Urinary bladder (tissue), 4 donors: ENCODE measurements around the gene PRPF18. TPM values are rescaled to one million over a fixed set of nuclear protein-coding genes. Genes with fewer than 3 reads are reported as not detected.
A peak's percentile ranks its signal among the peaks of the same experiment; 100 is the strongest.
"Not testable (repeated sequence)": the region's sequence is repeated elsewhere in the genome, so short reads cannot be mapped to it uniquely, and the experiment has no call there.

Experiments
- DNase-seq: peaks from one replicate; pipeline ENCODE4 v3.0.0-alpha.2; 2015; ENCODE audit errors: extremely low spot score
- H3K27ac ChIP-seq: one replicate; pipeline ENCODE4 v1.5.1; 2013; ENCODE audit warnings: low read depth, mild to moderate bottlenecking, moderate library complexity
- H3K36me3 ChIP-seq: one replicate; pipeline ENCODE4 v1.6.1; 2013; ENCODE audit warnings: mild to moderate bottlenecking, moderate library complexity; ENCODE audit not compliant: insufficient read depth
- H3K4me1 ChIP-seq: one replicate; pipeline ENCODE4 v1.6.1; 2013; ENCODE audit warnings: mild to moderate bottlenecking, moderate library complexity; ENCODE audit not compliant: insufficient read depth
- H3K4me3 ChIP-seq: one replicate; pipeline ENCODE4 v1.5.1; 2013; ENCODE audit warnings: low read depth, low read length
- WGBS: extraction: QIAGEN DNeasy Blood & Tissue Kit; methylation state at CpG from one replicate; pipeline ENCODE4 v1.1.7; 2013; 5-methylcytosine and 5-hydroxymethylcytosine counted together
- polyA plus RNA-seq: library from polyadenylated mRNA; stranded (reverse); fragments of 200-250 nt; gene quantifications from one replicate; pipeline ENCODE4 v1.2.3, GENCODE V29; 2013
- total RNA-seq: library from RNA; depleted of rRNA; stranded (reverse); fragments of >200 nt; gene quantifications from one replicate; pipeline ENCODE4 v1.2.3, GENCODE V29; 2014
- donor health status: healthy with polysubstance abuse.
- donor health status: healthy.

The PRPF18 gene
- 44.4 TPM for total RNA-seq
- 17.4 TPM for polyA plus RNA-seq

- H3K36me3 ChIP-seq: no peaks in the 10 kb centered on the region
- H3K4me1 ChIP-seq: no peaks in the 10 kb centered on the region
- peak; percentile 87 for DNase-seq
- H3K27ac ChIP-seq: no peak within 1 kb of the TSS
- H3K4me3 ChIP-seq: peak within 1 kb of the TSS; percentile 93
- under 1% methylated on average over 38 of the region's 38 CpGs for whole genome bisulfite sequencing
Observed at GRCh38 chr10:13586676-13587355, at the start of gene PRPF18. PRPF18 (plus strand) TSS chr10:13586965; CDS start chr10:13587087, 122 bp downstream.

- H3K4me3 ChIP-seq, H3K36me3 ChIP-seq, H3K27ac ChIP-seq, DNase-seq, H3K4me1 ChIP-seq: not testable (repeated sequence)
- WGBS: 69% methylated on average over 9 of the region's 9 CpGs
Observed at GRCh38 chr10:13537985-13538384, 48.8 kb upstream of the PRPF18 start.

- 85% methylated on average over 5 of the region's 5 CpGs for WGBS
- Histone ChIP-seq H3K27ac (no peak overlapping the region), H3K36me3 (no peaks in the 10 kb centered on the region), H3K4me1 (no peaks in the 10 kb centered on the region), H3K4me3 (no peak overlapping the region)
- DNase-seq: no peak
Observed at GRCh38 chr10:13542533-13542932, 44.2 kb upstream of the PRPF18 start.

- Histone ChIP-seq H3K27ac (no peak overlapping the region), H3K4me1 (peaks cover 2% of the 10 kb centered on the region), H3K4me3 (no peak overlapping the region), H3K36me3 (no peaks in the 10 kb centered on the region)
- no peak for DNase-seq
- whole genome bisulfite sequencing: 61% methylated on average over 2 of the region's 2 CpGs
Observed at GRCh38 chr10:13550802-13551201, 36.0 kb upstream of the PRPF18 start.

- no peaks in the 10 kb centered on the region for H3K36me3 ChIP-seq
- H3K4me1 ChIP-seq: no peaks in the 10 kb centered on the region
- 55% methylated on average over 2 of the region's 2 CpGs for WGBS
- H3K27ac ChIP-seq: no peak overlapping the region
- H3K4me3 ChIP-seq: no peak overlapping the region
- DNase-seq: no peak
Observed at GRCh38 chr10:13555884-13556510, 30.8 kb upstream of the PRPF18 start.

- Histone ChIP-seq H3K4me3 (no peak overlapping the region), H3K27ac (no peak overlapping the region), H3K36me3 (no peaks in the 10 kb centered on the region), H3K4me1 (no peaks in the 10 kb centered on the region)
- DNase-seq: no peak
- 62% methylated on average over 2 of the region's 2 CpGs for WGBS
Observed at GRCh38 chr10:13559124-13559700, 27.6 kb upstream of the PRPF18 start.

GRCh38 chr10:13560597-13560996, 26.2 kb upstream of the PRPF18 start:
- Histone ChIP-seq H3K4me1 (no peaks in the 10 kb centered on the region), H3K36me3 (no peaks in the 10 kb centered on the region), H3K4me3 (no peak overlapping the region), H3K27ac (no peak overlapping the region)
- DNase-seq: no peak

- Histone ChIP-seq H3K4me1 (no peaks in the 10 kb centered on the region), H3K36me3 (no peaks in the 10 kb centered on the region), H3K27ac (no peak overlapping the region), H3K4me3 (no peak overlapping the region)
- 88% methylated on average over 11 of the region's 11 CpGs for WGBS
- DNase-seq: no peak
Observed at GRCh38 chr10:13563481-13564445, 23.0 kb upstream of the PRPF18 start.

- Histone ChIP-seq H3K36me3 (no peaks in the 10 kb centered on the region), H3K27ac (no peak overlapping the region), H3K4me3 (no peak overlapping the region), H3K4me1 (no peaks in the 10 kb centered on the region)
- no peak for DNase-seq
- 88% methylated on average over 3 of the region's 3 CpGs for WGBS
Observed at GRCh38 chr10:13564576-13564975, 22.2 kb upstream of the PRPF18 start.

- Histone ChIP-seq H3K4me3 (no peak overlapping the region), H3K27ac (no peak overlapping the region), H3K36me3 (no peaks in the 10 kb centered on the region), H3K4me1 (no peaks in the 10 kb centered on the region)
- 71% methylated on average over 1 of the region's 1 CpG for WGBS
- DNase-seq: no peak
Observed at GRCh38 chr10:13567030-13567429, 19.7 kb upstream of the PRPF18 start.

GRCh38 chr10:13571541-13571940, 15.2 kb upstream of the PRPF18 start:
- H3K27ac ChIP-seq: no peak overlapping the region
- 66% methylated on average over 5 of the region's 5 CpGs for WGBS
- no peak overlapping the region for H3K4me3 ChIP-seq
- H3K36me3 ChIP-seq: no peaks in the 10 kb centered on the region
- DNase-seq: no peak
- H3K4me1 ChIP-seq: no peaks in the 10 kb centered on the region

- Histone ChIP-seq H3K27ac (no peak overlapping the region), H3K4me3 (no peak overlapping the region), H3K4me1 (no peaks in the 10 kb centered on the region), H3K36me3 (no peaks in the 10 kb centered on the region)
- WGBS: 66% methylated on average over 4 of the region's 4 CpGs
- DNase-seq: no peak
Observed at GRCh38 chr10:13573960-13574359, 12.8 kb upstream of the PRPF18 start.

- no peak for DNase-seq
- WGBS: 68% methylated on average over 6 of the region's 6 CpGs
Observed at GRCh38 chr10:13585195-13585751, 1.5 kb upstream of the PRPF18 start.

More at GRCh38 chr10:13585195-13585751, 1.5 kb upstream of the PRPF18 start:
- no peak overlapping the region for H3K4me3 ChIP-seq
- H3K4me1 ChIP-seq: no peaks in the 10 kb centered on the region
- H3K36me3 ChIP-seq: no peaks in the 10 kb centered on the region
- no peak overlapping the region for H3K27ac ChIP-seq
